NT2/D1 (cell line): Measurements from ENCODE around the gene KCNA3.

Experiments
- DNase-seq: peaks from one replicate; pipeline ENCODE4 v3.0.0-alpha.2; 2011; ENCODE audit warnings: low read depth, low spot score
- H3K27me3 ChIP-seq: 2 replicates; pipeline ENCODE4 v1.6.0; 2011; ENCODE audit warnings: mild to moderate bottlenecking; ENCODE audit not compliant: insufficient read length, insufficient read depth
- H3K36me3 ChIP-seq: 2 replicates; pipeline ENCODE4 v1.6.1; 2011; ENCODE audit warnings: mild to moderate bottlenecking, low read length, mixed read lengths; ENCODE audit not compliant: insufficient read depth, insufficient read length
- H3K4me1 ChIP-seq: 2 replicates; pipeline ENCODE4 v1.5.1; 2011; ENCODE audit not compliant: insufficient read depth, insufficient read length
- H3K4me3 ChIP-seq: 2 replicates; pipeline ENCODE4 v1.5.1; 2011; ENCODE audit warnings: low read depth; ENCODE audit not compliant: insufficient read length
- H3K9ac ChIP-seq: 2 replicates; pipeline ENCODE4 v1.6.0; 2011; ENCODE audit warnings: low read depth; ENCODE audit not compliant: insufficient read length
- H3K9me3 ChIP-seq: 2 replicates; pipeline ENCODE4 v1.5.1; 2011; ENCODE audit warnings: mild to moderate bottlenecking, low read length; ENCODE audit not compliant: insufficient read depth
- SUZ12 ChIP-seq: IDR thresholded peaks from 2 replicates; pipeline ENCODE4 v1.6.1; 2011; ENCODE audit not compliant: insufficient read length, insufficient read depth; ENCODE audit errors: extremely low read depth
- YY1 ChIP-seq: IDR thresholded peaks from 2 replicates; pipeline ENCODE4 v1.6.1; 2011; ENCODE audit not compliant: insufficient read length, insufficient read depth
- ZNF274 ChIP-seq: IDR thresholded peaks from 2 replicates; pipeline ENCODE4 v1.6.1; 2011; ENCODE audit warnings: mild to moderate bottlenecking, low read depth, low read length

Gene KCNA3

DNA sequence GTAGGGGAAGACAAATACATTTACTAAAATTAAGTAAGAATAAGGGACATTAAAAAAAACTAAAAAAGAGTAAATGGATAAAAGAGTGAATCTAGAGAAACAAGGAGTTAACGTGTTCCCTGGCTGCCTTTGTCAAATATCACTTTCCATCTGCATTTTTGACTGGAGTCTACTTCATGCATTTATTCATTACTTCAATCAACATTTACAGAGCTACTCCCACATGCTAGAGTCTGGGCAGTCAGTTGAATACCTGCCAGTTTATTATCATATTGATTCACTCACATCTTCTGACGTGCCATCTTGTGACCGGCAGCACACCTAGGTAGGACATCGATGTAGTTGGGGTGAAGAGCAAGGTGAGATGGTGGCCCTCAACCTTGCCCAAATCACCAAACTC, 35.6 kb upstream of the KCNA3 start:
- Histone ChIP-seq H3K4me3 (no peak overlapping the region), H3K4me1 (no peaks in the 10 kb centered on the region), H3K27me3 (no peaks in the 10 kb centered on the region), H3K9ac (no peak overlapping the region), H3K9me3 (peaks cover 4% of the 10 kb centered on the region; the same call in 1 of the 2 replicates), H3K36me3 (no peaks in the 10 kb centered on the region)
- no peak for DNase-seq
- TF ChIP-seq ZNF274 = no peak
- no peak for TF ChIP-seq YY1
- no peak for TF ChIP-seq SUZ12

DNA sequence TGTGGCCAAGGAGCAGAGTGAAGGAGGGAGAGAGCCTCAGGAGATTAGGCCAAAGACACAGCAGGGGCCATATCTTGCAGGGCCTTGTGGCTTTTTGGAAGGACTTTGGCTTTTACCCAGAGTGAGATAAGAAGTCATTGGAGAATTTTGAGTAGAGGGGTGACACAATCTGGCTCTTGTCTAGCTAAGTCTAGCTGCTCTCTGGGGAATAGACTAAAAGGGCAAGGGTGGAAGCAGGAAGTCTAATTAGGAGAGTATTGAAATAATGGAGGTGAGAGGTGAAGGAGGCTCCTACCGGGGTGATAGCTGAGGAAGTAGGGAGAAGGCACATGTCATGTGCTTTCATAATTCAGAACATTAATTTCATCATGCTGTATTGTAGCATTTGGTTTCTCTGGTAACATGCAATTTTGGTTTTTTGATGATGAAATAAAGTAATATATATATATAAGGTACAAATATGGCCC, 34.3 kb upstream of the KCNA3 start:
- Histone ChIP-seq H3K36me3 (no peaks in the 10 kb centered on the region), H3K9ac (no peak overlapping the region), H3K27me3 (no peaks in the 10 kb centered on the region), H3K4me3 (no peak overlapping the region), H3K9me3 (peaks cover 4% of the 10 kb centered on the region; the same call in 1 of the 2 replicates), H3K4me1 (no peaks in the 10 kb centered on the region)
- no peak for DNase-seq
- TF ChIP-seq ZNF274 (no peak), SUZ12 (no peak), YY1 (no peak)

DNA sequence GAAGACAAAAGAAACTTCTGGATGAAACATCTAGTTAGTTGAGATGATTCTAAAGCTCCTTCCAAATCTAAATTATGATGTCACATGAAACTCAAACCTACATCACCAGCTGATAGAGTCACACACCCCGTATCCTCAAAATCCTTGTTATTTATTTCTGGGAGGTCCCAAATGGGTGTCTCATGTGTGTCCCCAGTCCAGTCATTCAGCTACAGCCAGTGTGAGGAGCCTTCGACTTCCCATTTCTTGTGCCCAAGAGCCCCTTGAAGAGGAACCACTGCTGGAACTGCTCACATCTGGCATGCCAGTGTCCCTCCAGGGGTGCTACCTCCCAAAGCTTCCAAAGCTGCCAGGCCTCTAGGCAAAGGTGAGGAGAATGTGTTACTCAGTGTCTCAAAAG, 32.5 kb upstream of the KCNA3 start:
- Histone ChIP-seq H3K27me3 (no peaks in the 10 kb centered on the region), H3K4me3 (no peak overlapping the region), H3K36me3 (no peaks in the 10 kb centered on the region), H3K4me1 (no peaks in the 10 kb centered on the region), H3K9ac (no peak overlapping the region), H3K9me3 (peaks cover 8% of the 10 kb centered on the region; the same call in 1 of the 2 replicates)
- no peak for DNase-seq
- no peak for TF ChIP-seq SUZ12
- TF ChIP-seq YY1 = no peak
- TF ChIP-seq ZNF274 = no peak

DNA sequence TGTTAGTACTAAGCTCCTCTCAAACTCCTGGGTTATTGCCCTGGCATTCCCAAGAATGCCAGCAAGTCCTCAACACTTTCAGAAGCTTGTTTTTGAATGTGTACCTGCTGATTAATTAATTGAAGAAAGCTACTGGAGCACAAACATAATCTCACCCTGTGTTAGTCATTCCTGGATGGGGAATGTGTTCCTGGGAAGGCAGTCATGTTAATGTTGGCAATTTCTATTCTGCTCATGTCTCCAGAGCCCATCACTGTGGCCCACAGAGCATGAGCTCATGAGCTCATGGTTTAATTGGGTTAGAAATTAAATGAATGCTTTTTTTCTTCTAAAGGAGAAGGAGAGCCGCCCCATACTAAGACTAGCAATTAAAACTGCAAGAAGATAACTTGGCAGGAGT, 31.9 kb upstream of the KCNA3 start:
- TF ChIP-seq YY1 (no peak), ZNF274 (no peak), SUZ12 (no peak)
- H3K9me3 ChIP-seq = peaks cover 8% of the 10 kb centered on the region; the same call in 1 of the 2 replicates
- no peaks in the 10 kb centered on the region for H3K27me3 ChIP-seq
- H3K9ac ChIP-seq = no peak overlapping the region
- no peaks in the 10 kb centered on the region for H3K36me3 ChIP-seq
- no peak for DNase-seq
- H3K4me1 ChIP-seq = no peaks in the 10 kb centered on the region
- H3K4me3 ChIP-seq = no peak overlapping the region

DNA sequence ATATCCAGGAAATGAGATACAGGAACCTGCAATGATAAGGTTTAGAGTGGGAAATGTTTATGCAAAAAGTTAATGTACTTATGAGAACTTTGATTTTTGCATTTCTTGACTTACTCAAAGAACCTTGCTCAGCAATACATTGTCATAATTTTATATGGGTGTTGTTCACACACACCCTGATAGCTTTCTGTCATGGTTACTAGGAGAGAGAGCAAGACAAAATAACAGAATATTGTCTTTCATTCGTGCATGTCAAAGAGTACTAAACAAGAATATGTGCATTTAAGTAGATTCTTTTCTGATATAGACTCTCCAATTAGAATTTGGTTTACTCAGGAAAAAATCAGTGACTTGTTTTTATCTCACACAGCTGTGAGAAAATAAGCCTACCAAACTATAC, 27.5 kb upstream of the KCNA3 start:
- no peak overlapping the region for H3K4me3 ChIP-seq
- H3K9me3 ChIP-seq = peaks cover 8% of the 10 kb centered on the region; the same call in 1 of the 2 replicates
- no peaks in the 10 kb centered on the region for H3K4me1 ChIP-seq
- no peaks in the 10 kb centered on the region for H3K27me3 ChIP-seq
- no peak for TF ChIP-seq ZNF274
- TF ChIP-seq YY1 = no peak
- TF ChIP-seq SUZ12 = no peak
- no peaks in the 10 kb centered on the region for H3K36me3 ChIP-seq
- DNase-seq = no peak
- no peak overlapping the region for H3K9ac ChIP-seq

DNA sequence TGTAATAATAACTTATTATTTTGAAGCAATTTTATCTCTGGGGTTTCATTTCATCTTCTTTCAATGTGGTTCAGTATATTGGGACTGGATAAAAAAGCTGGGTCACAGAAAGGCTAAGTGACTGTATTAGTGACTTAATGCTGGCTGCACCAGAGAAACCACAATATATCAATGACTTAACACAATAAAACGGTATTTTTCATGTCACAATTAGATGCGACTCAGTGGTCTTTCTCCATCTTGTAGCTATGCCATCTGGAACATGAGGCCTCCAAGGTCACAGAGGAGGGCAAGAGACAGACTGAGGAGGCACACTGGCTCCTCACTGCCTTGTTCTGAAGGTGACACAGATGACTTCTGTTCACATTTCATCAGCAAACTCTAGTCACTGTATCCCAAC, 26.0 kb upstream of the KCNA3 start:
- TF ChIP-seq SUZ12 (no peak), ZNF274 (no peak), YY1 (no peak)
- Histone ChIP-seq H3K4me3 (no peak overlapping the region), H3K4me1 (no peaks in the 10 kb centered on the region), H3K9ac (no peak overlapping the region), H3K27me3 (no peaks in the 10 kb centered on the region), H3K9me3 (peaks cover 8% of the 10 kb centered on the region; the same call in 1 of the 2 replicates), H3K36me3 (no peaks in the 10 kb centered on the region)
- DNase-seq = no peak

DNA sequence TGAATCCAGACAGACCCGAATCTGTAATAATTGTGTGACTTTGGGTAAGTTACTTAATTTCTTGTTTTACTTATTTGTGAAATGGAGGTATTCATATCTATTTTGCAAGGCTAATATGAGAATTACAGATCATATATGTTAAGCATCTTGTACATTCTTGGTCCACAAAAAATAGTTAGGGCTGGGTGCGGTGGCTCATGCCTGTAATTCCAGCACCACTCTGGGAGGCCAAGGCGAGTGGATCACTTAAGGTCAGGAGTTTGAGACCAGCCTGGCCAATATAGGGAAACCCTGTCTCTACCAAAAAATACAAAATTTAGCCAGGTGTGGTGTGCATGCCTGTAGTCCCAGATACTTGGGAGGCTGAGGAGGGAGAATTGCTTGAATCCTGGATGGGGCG, 22.9 kb upstream of the KCNA3 start:
- TF ChIP-seq SUZ12 (no peak), ZNF274 (no peak), YY1 (no peak)
- H3K27me3 ChIP-seq = no peaks in the 10 kb centered on the region
- no peak for DNase-seq
- H3K36me3 ChIP-seq = no peaks in the 10 kb centered on the region
- H3K4me3 ChIP-seq = no peak overlapping the region
- no peak overlapping the region for H3K9ac ChIP-seq
- no peaks in the 10 kb centered on the region for H3K4me1 ChIP-seq
- no peaks in the 10 kb centered on the region for H3K9me3 ChIP-seq

DNA sequence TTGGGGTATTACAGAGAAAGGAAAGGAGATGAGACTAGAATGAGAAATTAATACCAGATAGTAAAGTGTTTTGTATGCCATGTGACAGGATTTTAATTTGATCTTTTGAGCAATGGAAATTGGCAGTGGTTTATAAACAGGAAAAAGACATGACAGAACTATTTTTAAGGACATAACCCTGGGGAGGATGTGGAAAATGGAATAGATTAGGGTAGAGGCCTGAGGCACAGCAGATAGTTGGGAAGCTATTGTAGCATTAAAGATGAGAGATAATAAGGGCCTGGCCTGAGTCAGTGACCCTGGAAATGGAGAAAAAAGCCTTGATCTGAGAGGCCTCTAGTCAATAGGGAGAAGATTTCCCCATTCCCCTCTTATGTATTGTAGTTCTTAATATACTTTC, 22.1 kb upstream of the KCNA3 start:
- no peaks in the 10 kb centered on the region for H3K4me1 ChIP-seq
- no peaks in the 10 kb centered on the region for H3K9me3 ChIP-seq
- H3K36me3 ChIP-seq = no peaks in the 10 kb centered on the region
- H3K9ac ChIP-seq = no peak overlapping the region
- no peak overlapping the region for H3K4me3 ChIP-seq
- H3K27me3 ChIP-seq = no peaks in the 10 kb centered on the region
- TF ChIP-seq YY1 = no peak
- no peak for TF ChIP-seq SUZ12
- TF ChIP-seq ZNF274 = no peak
- DNase-seq = no peak
